CD4-positive, alpha-beta T cell treated with Interleukin-15 for 4 hours (primary cell): Measurements from ENCODE around the gene LHX1.

Experiments used
- DNase-seq: peaks from one replicate; pipeline ENCODE4 v3.0.0-alpha.2; 2020; ENCODE audit warnings: low spot score

LHX1 gene

GRCh38 chr17:36972186-36972700 lies 35.0 kb downstream of the LHX1 start:
- DNase-seq, result no peak

GRCh38 chr17:36972905-36973304 lies 35.6 kb downstream of the LHX1 start:
- no peak for DNase-seq

- DNase-seq, result no peak
These were observed 38.7 kb downstream of the LHX1 start for GRCh38 chr17:36975922-36976515.

- no peak for DNase-seq
These were observed 39.8 kb downstream of the LHX1 start for GRCh38 chr17:36977066-36977465.

GRCh38 chr17:36977568-36977967 lies 40.3 kb downstream of the LHX1 start:
- DNase-seq, result no peak

GRCh38 chr17:36978810-36979564 lies 41.7 kb downstream of the LHX1 start:
- no peak for DNase-seq

- DNase-seq, result no peak
These were observed 42.3 kb downstream of the LHX1 start for GRCh38 chr17:36979565-36979941.

GRCh38 chr17:36980280-36980761 lies 43.0 kb downstream of the LHX1 start:
- no peak for DNase-seq

- DNase-seq, result no peak
These were observed 46.3 kb downstream of the LHX1 start for GRCh38 chr17:36983618-36984017.

- no peak for DNase-seq
These were observed 51.9 kb downstream of the LHX1 start for GRCh38 chr17:36989173-36989572.

- DNase-seq, result no peak
These were observed 55.4 kb downstream of the LHX1 start for GRCh38 chr17:36992701-36993100.

- DNase-seq, result no peak
These were observed 56.0 kb downstream of the LHX1 start for GRCh38 chr17:36993227-36993626.
